Body of pancreas (tissue), 4 donors: ENCODE measurements around the gene ALKAL2.

Source experiments
- POLR2A ChIP-seq, 3 donors: fragments of 450-650 bp; IDR thresholded peaks; one replicate each; pipeline ENCODE4 v1.6.1; 2016; ENCODE audit warnings: antibody characterized with exemption in 3 of 3, mild to moderate bottlenecking in 2 of 3
- TF ChIP-seq, protein P1 (sequence below), 7 experiments: fragments of 450-650 bp in 4 of 7; fragments of 200-600 bp in 3 of 7; sonication (generic) in 3 of 7; IDR thresholded peaks; one replicate each; pipeline ENCODE4 v1.5.1; 2016 to 2019; ENCODE audit warnings: antibody characterized with exemption in 7 of 7

DNA sequence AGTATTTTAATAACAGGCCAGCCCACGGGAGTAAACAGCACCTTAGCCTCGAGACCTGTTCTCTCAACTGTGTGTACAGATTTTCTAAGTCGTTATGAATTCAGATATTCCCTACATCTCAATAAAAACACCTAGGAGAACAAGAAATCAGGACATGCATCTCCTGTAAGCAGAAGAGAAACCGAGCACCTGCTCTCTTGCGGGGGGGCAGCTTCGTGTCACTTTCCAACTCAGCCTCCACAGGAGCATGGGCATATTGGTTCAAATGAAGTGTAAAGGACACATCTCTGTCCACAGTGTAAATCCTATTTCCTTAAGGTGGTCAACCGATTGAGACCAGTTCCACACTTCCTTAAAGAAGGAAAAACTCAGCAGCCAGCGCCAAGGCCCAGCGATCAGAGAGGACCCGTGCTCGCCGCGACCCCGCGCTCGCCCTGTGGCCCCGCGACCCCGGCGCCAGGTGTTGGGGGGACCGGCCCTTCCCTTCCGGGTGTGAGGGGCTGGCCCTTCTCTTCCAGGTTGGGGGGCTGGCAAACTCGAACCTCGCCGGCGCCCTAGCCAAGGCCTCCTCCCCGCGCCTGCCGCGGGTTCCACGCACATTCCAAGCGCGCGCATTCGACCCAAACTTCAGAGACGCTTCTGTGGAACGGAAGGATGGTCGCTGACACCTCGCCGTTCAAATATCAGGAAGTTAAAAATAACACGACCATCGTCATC is 24.7 kb downstream of the ALKAL2 start:
- TF ChIP-seq, protein P1, sequence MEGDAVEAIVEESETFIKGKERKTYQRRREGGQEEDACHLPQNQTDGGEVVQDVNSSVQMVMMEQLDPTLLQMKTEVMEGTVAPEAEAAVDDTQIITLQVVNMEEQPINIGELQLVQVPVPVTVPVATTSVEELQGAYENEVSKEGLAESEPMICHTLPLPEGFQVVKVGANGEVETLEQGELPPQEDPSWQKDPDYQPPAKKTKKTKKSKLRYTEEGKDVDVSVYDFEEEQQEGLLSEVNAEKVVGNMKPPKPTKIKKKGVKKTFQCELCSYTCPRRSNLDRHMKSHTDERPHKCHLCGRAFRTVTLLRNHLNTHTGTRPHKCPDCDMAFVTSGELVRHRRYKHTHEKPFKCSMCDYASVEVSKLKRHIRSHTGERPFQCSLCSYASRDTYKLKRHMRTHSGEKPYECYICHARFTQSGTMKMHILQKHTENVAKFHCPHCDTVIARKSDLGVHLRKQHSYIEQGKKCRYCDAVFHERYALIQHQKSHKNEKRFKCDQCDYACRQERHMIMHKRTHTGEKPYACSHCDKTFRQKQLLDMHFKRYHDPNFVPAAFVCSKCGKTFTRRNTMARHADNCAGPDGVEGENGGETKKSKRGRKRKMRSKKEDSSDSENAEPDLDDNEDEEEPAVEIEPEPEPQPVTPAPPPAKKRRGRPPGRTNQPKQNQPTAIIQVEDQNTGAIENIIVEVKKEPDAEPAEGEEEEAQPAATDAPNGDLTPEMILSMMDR (IDR thresholded peaks at IDR 0.05), result no peak
- TF ChIP-seq POLR2A (IDR thresholded peaks at IDR 0.05), result no peak
